HEK293 (cell line): ENCODE data around the gene SLC39A11.
A peak's percentile ranks its signal among the peaks of the same experiment; 100 is the strongest.

Source experiments
- CTCF ChIP-seq: fragments of 450-650 bp; formaldehyde crosslinking; IDR thresholded peaks from 2 replicates; pipeline ENCODE4 v1.5.1; 2016; ENCODE audit warnings: missing biosample characterization, missing genetic modification characterization
- EGR2 ChIP-seq: fragments of 450-650 bp; formaldehyde crosslinking; IDR thresholded peaks from 2 replicates; pipeline ENCODE4 v1.5.1; 2016; ENCODE audit warnings: low read depth, missing biosample characterization, missing genetic modification characterization
- FEZF1 ChIP-seq: fragments of 450-650 bp; formaldehyde crosslinking; IDR thresholded peaks from 2 replicates; pipeline ENCODE4 v1.5.1; 2016; ENCODE audit warnings: missing biosample characterization, missing genetic modification characterization
- GLI4 ChIP-seq: fragments of 450-650 bp; formaldehyde crosslinking; IDR thresholded peaks from 2 replicates; pipeline ENCODE4 v1.5.1; 2016; ENCODE audit warnings: missing biosample characterization, missing genetic modification characterization
- GLIS1 ChIP-seq: fragments of 450-650 bp; formaldehyde crosslinking; IDR thresholded peaks from 2 replicates; pipeline ENCODE4 v1.5.1; 2016; ENCODE audit warnings: missing biosample characterization, missing genetic modification characterization
- HIC1 ChIP-seq: fragments of 450-650 bp; formaldehyde crosslinking; IDR thresholded peaks from 2 replicates; pipeline ENCODE4 v1.5.1; 2016; ENCODE audit warnings: missing biosample characterization, missing genetic modification characterization
- IKZF3 ChIP-seq: fragments of 450-650 bp; IDR thresholded peaks from 2 replicates; pipeline ENCODE4 v1.5.0; 2018; ENCODE audit warnings: missing biosample characterization, mild to moderate bottlenecking, missing genetic modification characterization, moderate library complexity
- KLF16 ChIP-seq: fragments of 450-650 bp; formaldehyde crosslinking; IDR thresholded peaks from 2 replicates; pipeline ENCODE4 v1.5.1; 2017; ENCODE audit warnings: missing biosample characterization, missing genetic modification characterization
- KLF7 ChIP-seq: fragments of 450-650 bp; formaldehyde crosslinking; IDR thresholded peaks from 2 replicates; pipeline ENCODE4 v1.5.1; 2016; ENCODE audit warnings: missing biosample characterization, missing genetic modification characterization, borderline replicate concordance
- PATZ1 ChIP-seq: fragments of 450-650 bp; formaldehyde crosslinking; IDR thresholded peaks from 2 replicates; pipeline ENCODE4 v1.5.1; 2016; ENCODE audit warnings: missing biosample characterization, missing genetic modification characterization
- PRDM1 ChIP-seq: fragments of 450-650 bp; formaldehyde crosslinking; IDR thresholded peaks from 2 replicates; pipeline ENCODE4; 2016; ENCODE audit warnings: missing biosample characterization, missing genetic modification characterization
- SETDB1 ChIP-seq: IDR thresholded peaks from one replicate; pipeline ENCODE4 v1.6.1; 2017; ENCODE audit warnings: mild to moderate bottlenecking, low read length, moderate library complexity, mixed read lengths; ENCODE audit not compliant: insufficient read length
- WT1 ChIP-seq: fragments of 450-650 bp; formaldehyde crosslinking; IDR thresholded peaks from 2 replicates; pipeline ENCODE4 v1.5.1; 2016; ENCODE audit warnings: missing biosample characterization, missing genetic modification characterization
- ZBTB17 ChIP-seq: fragments of 450-650 bp; formaldehyde crosslinking; IDR thresholded peaks from 2 replicates; pipeline ENCODE4 v1.5.1; 2016; ENCODE audit warnings: missing biosample characterization, missing genetic modification characterization
- ZEB2 ChIP-seq: fragments of 450-650 bp; formaldehyde crosslinking; IDR thresholded peaks from 2 replicates; pipeline ENCODE4 v1.5.1; 2016; ENCODE audit warnings: missing biosample characterization, missing genetic modification characterization
- ZIC2 ChIP-seq: fragments of 450-650 bp; formaldehyde crosslinking; IDR thresholded peaks from 2 replicates; pipeline ENCODE4 v1.5.1; 2016; ENCODE audit warnings: missing biosample characterization, missing genetic modification characterization
- ZNF10 ChIP-seq: fragments of 450-650 bp; formaldehyde crosslinking; IDR thresholded peaks from 2 replicates; pipeline ENCODE4 v1.5.1; 2017; ENCODE audit warnings: missing biosample characterization, missing genetic modification characterization
- ZNF18 ChIP-seq: fragments of 450-650 bp; formaldehyde crosslinking; IDR thresholded peaks from 2 replicates; pipeline ENCODE4 v1.5.1; 2016; ENCODE audit warnings: missing biosample characterization, missing genetic modification characterization
- ZNF2 ChIP-seq: fragments of 450-650 bp; formaldehyde crosslinking; IDR thresholded peaks from 2 replicates; pipeline ENCODE4 v1.5.1; 2016; ENCODE audit warnings: missing biosample characterization, missing genetic modification characterization
- ZNF341 ChIP-seq: fragments of 450-650 bp; formaldehyde crosslinking; IDR thresholded peaks from 2 replicates; pipeline ENCODE4; 2016; ENCODE audit warnings: low read depth, missing biosample characterization, missing genetic modification characterization
- ZNF558 ChIP-seq: fragments of 450-650 bp; formaldehyde crosslinking; IDR thresholded peaks from 2 replicates; pipeline ENCODE4 v1.5.1; 2016; ENCODE audit warnings: missing biosample characterization, missing genetic modification characterization
- ZNF561 ChIP-seq: fragments of 450-650 bp; IDR thresholded peaks from 2 replicates; pipeline ENCODE4 v1.5.1; 2018; ENCODE audit warnings: missing biosample characterization, missing genetic modification characterization, borderline replicate concordance
- ZNF629 ChIP-seq: fragments of 450-650 bp; formaldehyde crosslinking; IDR thresholded peaks from 2 replicates; pipeline ENCODE4 v1.5.1; 2017; ENCODE audit warnings: missing biosample characterization, missing genetic modification characterization
- ZNF776 ChIP-seq: fragments of 450-650 bp; formaldehyde crosslinking; IDR thresholded peaks from 2 replicates; pipeline ENCODE4 v1.5.0; 2017; ENCODE audit warnings: missing biosample characterization, missing genetic modification characterization, borderline replicate concordance
- TF ChIP-seq, protein P1 (sequence below): fragments of 450-650 bp; formaldehyde crosslinking; IDR thresholded peaks from 2 replicates; pipeline ENCODE4 v1.5.1; 2017; ENCODE audit warnings: missing biosample characterization, missing genetic modification characterization

SLC39A11 gene

GRCh38 chr17:73013816-73014663 is 78.4 kb downstream of the SLC39A11 start (continued):
- no peak for TF ChIP-seq ZNF776
- TF ChIP-seq PATZ1 = peak; percentile 21; the same call in 1 of the 2 replicates
- peak; percentile 11; the same call in 1 of the 2 replicates for TF ChIP-seq FEZF1 (tag by site-specific recombination)
- TF ChIP-seq ZNF18 (tag by site-specific recombination) = peak; percentile 70; the same call in 1 of the 2 replicates
- no peak for TF ChIP-seq KLF16 (tag by site-specific recombination)
- peak; percentile 76; the same call in 1 of the 2 replicates for TF ChIP-seq ZNF2 (tag by site-specific recombination)
- peak; percentile 99 for TF ChIP-seq GLIS1 (tag by site-specific recombination)
- TF ChIP-seq HIC1 (tag by site-specific recombination) = no peak
- TF ChIP-seq KLF7 (tag by site-specific recombination) = 0 out of 2 replicates have a peak, but pooled peaks have one; percentile 30
- TF ChIP-seq ZNF561 (tag by site-specific recombination) = 0 out of 2 replicates have a peak, but pooled peaks have one; percentile 23
- peak; percentile 36; the same call in 1 of the 2 replicates for TF ChIP-seq ZBTB17 (tag by site-specific recombination)
- TF ChIP-seq, protein P1, sequence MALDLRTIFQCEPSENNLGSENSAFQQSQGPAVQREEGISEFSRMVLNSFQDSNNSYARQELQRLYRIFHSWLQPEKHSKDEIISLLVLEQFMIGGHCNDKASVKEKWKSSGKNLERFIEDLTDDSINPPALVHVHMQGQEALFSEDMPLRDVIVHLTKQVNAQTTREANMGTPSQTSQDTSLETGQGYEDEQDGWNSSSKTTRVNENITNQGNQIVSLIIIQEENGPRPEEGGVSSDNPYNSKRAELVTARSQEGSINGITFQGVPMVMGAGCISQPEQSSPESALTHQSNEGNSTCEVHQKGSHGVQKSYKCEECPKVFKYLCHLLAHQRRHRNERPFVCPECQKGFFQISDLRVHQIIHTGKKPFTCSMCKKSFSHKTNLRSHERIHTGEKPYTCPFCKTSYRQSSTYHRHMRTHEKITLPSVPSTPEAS (tag by site-specific recombination) = no peak
- peak; percentile 85 for TF ChIP-seq WT1 (tag by site-specific recombination)
- no peak for TF ChIP-seq GLI4 (tag by site-specific recombination)
- 0 out of 2 replicates have a peak, but pooled peaks have one; percentile 8 for TF ChIP-seq IKZF3
- TF ChIP-seq PRDM1 (tag by site-specific recombination) = no peak
- TF ChIP-seq ZNF629 (tag by site-specific recombination) = 0 out of 2 replicates have a peak, but pooled peaks have one; percentile 34
- TF ChIP-seq ZNF10 (tag by site-specific recombination) = peak; percentile 37; the same call in 1 of the 2 replicates
- 0 out of 2 replicates have a peak, but pooled peaks have one; percentile 32 for TF ChIP-seq ZEB2 (tag by site-specific recombination)
- TF ChIP-seq ZNF341 (tag by site-specific recombination) = 0 out of 2 replicates have a peak, but pooled peaks have one; percentile 20
- TF ChIP-seq SETDB1 = peak; percentile 17
- TF ChIP-seq CTCF (tag by site-specific recombination) = 0 out of 2 replicates have a peak, but pooled peaks have one; percentile 14
- TF ChIP-seq ZNF558 (tag by site-specific recombination) = no peak
- TF ChIP-seq EGR2 (tag by site-specific recombination) = peak; percentile 51; the same call in 1 of the 2 replicates
- peak; percentile 87 for TF ChIP-seq ZIC2 (tag by site-specific recombination)
